CD4-positive, alpha-beta T cell treated with Interleukin-15 for 4 hours (primary cell): Measurements from ENCODE around the gene RCOR1.

Experiments used
- DNase-seq: peaks from one replicate; pipeline ENCODE4 v3.0.0-alpha.2; 2020; ENCODE audit warnings: low spot score

RCOR1 gene

GRCh38 chr14:102678394-102678793, 85.9 kb downstream of the RCOR1 start:
- no peak for DNase-seq

- DNase-seq, result no peak
These were observed 91.2 kb downstream of the RCOR1 start for GRCh38 chr14:102683399-102684297.

- DNase-seq, result no peak
These were observed 91.8 kb downstream of the RCOR1 start for GRCh38 chr14:102684298-102684663.

GRCh38 chr14:102686196-102686801, 93.8 kb downstream of the RCOR1 start:
- DNase-seq, result no peak

- DNase-seq, result no peak
These were observed 95.8 kb downstream of the RCOR1 start for GRCh38 chr14:102688290-102688689.

GRCh38 chr14:102690509-102691286, 98.2 kb downstream of the RCOR1 start:
- DNase-seq, result no peak

- DNase-seq, result no peak
These were observed 99.3 kb downstream of the RCOR1 start for GRCh38 chr14:102691763-102692162.

GRCh38 chr14:102692334-102692733, 99.9 kb downstream of the RCOR1 start:
- no peak for DNase-seq

- DNase-seq, result no peak
These were observed 100.7 kb downstream of the RCOR1 start for GRCh38 chr14:102693006-102693755.

GRCh38 chr14:102694530-102695166, 102.2 kb downstream of the RCOR1 start:
- DNase-seq, result peak; percentile 69

- no peak for DNase-seq
These were observed 102.7 kb downstream of the RCOR1 start for GRCh38 chr14:102695167-102695555.

- no peak for DNase-seq
These were observed 103.9 kb downstream of the RCOR1 start for GRCh38 chr14:102696332-102696731.

- no peak for DNase-seq
These were observed 104.5 kb downstream of the RCOR1 start for GRCh38 chr14:102696856-102697495.

- no peak for DNase-seq
These were observed 105.1 kb downstream of the RCOR1 start for GRCh38 chr14:102697501-102697900.

- no peak for DNase-seq
These were observed 107.1 kb downstream of the RCOR1 start for GRCh38 chr14:102699416-102700110.

- no peak for DNase-seq
These were observed 116.0 kb downstream of the RCOR1 start for GRCh38 chr14:102708494-102708893.

- DNase-seq, result no peak
These were observed 118.8 kb downstream of the RCOR1 start for GRCh38 chr14:102711207-102711606.

GRCh38 chr14:102711946-102712345, 119.5 kb downstream of the RCOR1 start:
- DNase-seq, result no peak

- no peak for DNase-seq
These were observed 124.8 kb downstream of the RCOR1 start for GRCh38 chr14:102717276-102717675.

- no peak for DNase-seq
These were observed 130.2 kb downstream of the RCOR1 start for GRCh38 chr14:102722646-102723045.
